GM15510 (cell line): Measurements from ENCODE around the gene ARMC8.

Experiments
- POLR2A ChIP-seq: IDR thresholded peaks from 3 replicates; pipeline ENCODE4 v1.6.1; 2011; ENCODE audit warnings: borderline replicate concordance; ENCODE audit not compliant: insufficient read length; ENCODE audit errors: extremely low read depth

The ARMC8 gene

GRCh38 chr3:138187296-138188012, at the start of gene ARMC8:
TSS of gene ARMC8 (plus strand) at chr3:138187301. CDS start at chr3:138187555, 254 bp downstream.
- peak; percentile 62 for TF ChIP-seq POLR2A

GRCh38 chr3:138137861-138138260, 49.2 kb upstream of the ARMC8 start:
- no peak for TF ChIP-seq POLR2A

- no peak for TF ChIP-seq POLR2A
Measured at GRCh38 chr3:138139691-138140090, 47.4 kb upstream of the ARMC8 start.

GRCh38 chr3:138140940-138141339, 46.2 kb upstream of the ARMC8 start:
- TF ChIP-seq POLR2A, result no peak

- TF ChIP-seq POLR2A, result no peak
Measured at GRCh38 chr3:138148503-138148902, 38.6 kb upstream of the ARMC8 start.

GRCh38 chr3:138154534-138154933, 32.6 kb upstream of the ARMC8 start:
- TF ChIP-seq POLR2A, result no peak

GRCh38 chr3:138157743-138158142, 29.4 kb upstream of the ARMC8 start:
- TF ChIP-seq POLR2A, result no peak

GRCh38 chr3:138165061-138165460, 22.0 kb upstream of the ARMC8 start:
- no peak for TF ChIP-seq POLR2A

GRCh38 chr3:138172625-138173024, 14.5 kb upstream of the ARMC8 start:
- no peak for TF ChIP-seq POLR2A

GRCh38 chr3:138173769-138174420, 13.2 kb upstream of the ARMC8 start:
- TF ChIP-seq POLR2A, result no peak

- TF ChIP-seq POLR2A, result peak; percentile 90
Measured at GRCh38 chr3:138174421-138175131, 12.5 kb upstream of the ARMC8 start, which contains the start of gene DBR1. TSS of gene DBR1 (minus strand) at chr3:138174921. CDS start at chr3:138174795, 126 bp downstream.

GRCh38 chr3:138180375-138181029, 6.6 kb upstream of the ARMC8 start:
- TF ChIP-seq POLR2A, result no peak

GRCh38 chr3:138184994-138185393, 2.1 kb upstream of the ARMC8 start:
- no peak for TF ChIP-seq POLR2A

- TF ChIP-seq POLR2A, result no peak
Measured at GRCh38 chr3:138186221-138186620, 880 bp upstream of the ARMC8 start.

GRCh38 chr3:138186803-138187295, 252 bp upstream of the ARMC8 start:
- no peak for TF ChIP-seq POLR2A
